Stimulated activated CD4-positive, alpha-beta T cell treated with anti-CD3 and anti-CD28 coated beads, Interleukin-1b, Interleukin-23, amount 100 ng/mL, for 1 hour (primary cell): ENCODE data around the gene AMELY.
"Not testable (repeated sequence)": the region's sequence is repeated elsewhere in the genome, so short reads cannot be mapped to it uniquely, and the experiment has no call there.

ENCODE experiments used
- DNase-seq, 2 donors: peaks; one replicate each; pipeline ENCODE4 v3.0.0-alpha.2; 2020; ENCODE audit warnings: low read depth in 2 of 2

AMELY gene

GRCh38 chrY:6911253-6911881 lies at the start of gene AMELY:
Gene AMELY (minus strand): TSS chrY:6911752. CDS start chrY:6872608, 39,144 bp downstream.
- DNase-seq, result no peak

- no peak for DNase-seq
These were observed 38.4 kb upstream of the AMELY start for GRCh38 chrY:6949947-6950346.

GRCh38 chrY:6948378-6948777 lies 36.8 kb upstream of the AMELY start:
- no peak for DNase-seq

- DNase-seq, result no peak
These were observed 36.1 kb upstream of the AMELY start for GRCh38 chrY:6947695-6948094.

GRCh38 chrY:6935497-6935896 lies 23.9 kb upstream of the AMELY start:
- DNase-seq, result no peak

- DNase-seq, result no peak
These were observed 20.3 kb upstream of the AMELY start for GRCh38 chrY:6931779-6932396.

- no peak for DNase-seq
These were observed 17.7 kb upstream of the AMELY start for GRCh38 chrY:6929237-6929636.

GRCh38 chrY:6928265-6928664 lies 16.7 kb upstream of the AMELY start:
- DNase-seq, result no peak

GRCh38 chrY:6921061-6921460 lies 9.5 kb upstream of the AMELY start:
- no peak for DNase-seq

- DNase-seq, result no peak
These were observed 1.8 kb upstream of the AMELY start for GRCh38 chrY:6913362-6913761.

- DNase-seq, result no peak
These were observed 940 bp downstream of the AMELY start, which contains the start of gene TBL1Y for GRCh38 chrY:6910372-6911252. Gene TBL1Y (plus strand): TSS chrY:6910697. CDS start chrY:7025085, 114,388 bp downstream.

- no peak for DNase-seq
These were observed 1.7 kb downstream of the AMELY start for GRCh38 chrY:6909856-6910255.

- DNase-seq, result no peak
These were observed 2.4 kb downstream of the AMELY start for GRCh38 chrY:6909118-6909521.

- not testable (repeated sequence) for DNase-seq
These were observed 3.5 kb downstream of the AMELY start for GRCh38 chrY:6908021-6908420.

- DNase-seq, result no peak
These were observed 4.0 kb downstream of the AMELY start for GRCh38 chrY:6907591-6907990.

- DNase-seq, result not testable (repeated sequence)
These were observed 9.4 kb downstream of the AMELY start for GRCh38 chrY:6902116-6902515.

- no peak for DNase-seq
These were observed 16.3 kb downstream of the AMELY start for GRCh38 chrY:6895236-6895635.

- no peak for DNase-seq
These were observed 17.1 kb downstream of the AMELY start for GRCh38 chrY:6894496-6894895.

GRCh38 chrY:6849384-6849783 lies 62.2 kb downstream of the AMELY start:
- DNase-seq, result no peak

GRCh38 chrY:6842650-6843049 lies 68.9 kb downstream of the AMELY start:
- not testable (repeated sequence) for DNase-seq
